HepG2 (cell line): Measurements from ENCODE around the gene KIF6.

Experiments used
- CTCF ChIP-seq: sonication (generic); formaldehyde crosslinking; IDR thresholded peaks from 2 replicates; pipeline ENCODE4 v1.5.0; 2020; ENCODE audit warnings: mild to moderate bottlenecking, missing genetic modification reagents, moderate library complexity
- ESRRA ChIP-seq: sonication (generic); formaldehyde crosslinking; IDR thresholded peaks from 2 replicates; pipeline ENCODE4 v1.5.1; 2020; ENCODE audit warnings: mild to moderate bottlenecking, low read depth, missing genetic modification reagents
- FOXC1 ChIP-seq: sonication (generic); formaldehyde crosslinking; IDR thresholded peaks from 2 replicates; pipeline ENCODE4 v1.8.0; 2022; ENCODE audit warnings: mild to moderate bottlenecking, missing genetic modification reagents, borderline replicate concordance
- MAX ChIP-seq: IDR thresholded peaks from 2 replicates; pipeline ENCODE4 v1.6.1; 2012; ENCODE audit warnings: inconsistent platforms
- MYC ChIP-seq: sonication (generic); formaldehyde crosslinking; IDR thresholded peaks from 2 replicates; pipeline ENCODE4 v1.9.0; 2021; ENCODE audit warnings: missing genetic modification reagents, borderline replicate concordance
- NAIF1 ChIP-seq: sonication (generic); formaldehyde crosslinking; IDR thresholded peaks from 2 replicates; pipeline ENCODE4 v1.5.0; 2020; ENCODE audit warnings: mild to moderate bottlenecking, missing genetic modification reagents, borderline replicate concordance
- PITX1 ChIP-seq: sonication (generic); formaldehyde crosslinking; IDR thresholded peaks from 2 replicates; pipeline ENCODE4 v1.5.1; 2020; ENCODE audit warnings: mild to moderate bottlenecking, missing genetic modification reagents
- POGK ChIP-seq: sonication (generic); formaldehyde crosslinking; conservative IDR thresholded peaks from 2 replicates; pipeline ENCODE4 v1.8.0; 2022; ENCODE audit warnings: mild to moderate bottlenecking, moderate library complexity, missing genetic modification reagents
- SIN3A ChIP-seq: IDR thresholded peaks from 2 replicates; pipeline ENCODE4 v1.6.1; 2011; ENCODE audit warnings: low read depth, mild to moderate bottlenecking, control low read depth, low read length, borderline replicate concordance
- ZNF138 ChIP-seq: sonication (generic); formaldehyde crosslinking; IDR thresholded peaks from 2 replicates; pipeline ENCODE4 v1.5.0; 2020; ENCODE audit warnings: mild to moderate bottlenecking, low read depth, missing genetic modification reagents
- ZNF563 ChIP-seq: sonication (generic); formaldehyde crosslinking; IDR thresholded peaks from 2 replicates; pipeline ENCODE4 v1.8.0; 2022; ENCODE audit warnings: mild to moderate bottlenecking, moderate library complexity, missing genetic modification reagents
- ZNF660 ChIP-seq: sonication (generic); formaldehyde crosslinking; IDR thresholded peaks from 2 replicates; pipeline ENCODE4 v1.5.1; 2020; ENCODE audit warnings: mild to moderate bottlenecking, low read depth, missing genetic modification reagents, borderline replicate concordance

- TF ChIP-seq ZNF563 (CRISPR knock-in tag): no peak
- no peak for TF ChIP-seq POGK
- no peak for TF ChIP-seq MYC (CRISPR knock-in tag)
- TF ChIP-seq NAIF1: no peak
- no peak for TF ChIP-seq PITX1 (CRISPR knock-in tag)
- TF ChIP-seq ZNF660 (CRISPR knock-in tag): no peak
- TF ChIP-seq CTCF (CRISPR knock-in tag): no peak
- TF ChIP-seq FOXC1 (CRISPR knock-in tag): no peak
- no peak for TF ChIP-seq SIN3A
- TF ChIP-seq ESRRA (CRISPR knock-in tag): no peak
- TF ChIP-seq MAX: no peak
- no peak for TF ChIP-seq ZNF138 (CRISPR knock-in tag)
Measured at GRCh38 chr6:39610221-39610620, 115.0 kb downstream of the KIF6 start.
